GM21423 (cell line): ENCODE results near the gene AKR1C1.
"Not testable (repeated sequence)": the region's sequence is repeated elsewhere in the genome, so short reads cannot be mapped to it uniquely, and the experiment has no call there.

Source experiments
- ATAC-seq: cut with Tn5 transposase; IDR thresholded peaks from one replicate; pipeline ENCODE4 v1.9.1; 2021; ENCODE audit warnings: mild to moderate bottlenecking, moderate library complexity; ENCODE audit not compliant: unreplicated experiment

Gene AKR1C1

DNA sequence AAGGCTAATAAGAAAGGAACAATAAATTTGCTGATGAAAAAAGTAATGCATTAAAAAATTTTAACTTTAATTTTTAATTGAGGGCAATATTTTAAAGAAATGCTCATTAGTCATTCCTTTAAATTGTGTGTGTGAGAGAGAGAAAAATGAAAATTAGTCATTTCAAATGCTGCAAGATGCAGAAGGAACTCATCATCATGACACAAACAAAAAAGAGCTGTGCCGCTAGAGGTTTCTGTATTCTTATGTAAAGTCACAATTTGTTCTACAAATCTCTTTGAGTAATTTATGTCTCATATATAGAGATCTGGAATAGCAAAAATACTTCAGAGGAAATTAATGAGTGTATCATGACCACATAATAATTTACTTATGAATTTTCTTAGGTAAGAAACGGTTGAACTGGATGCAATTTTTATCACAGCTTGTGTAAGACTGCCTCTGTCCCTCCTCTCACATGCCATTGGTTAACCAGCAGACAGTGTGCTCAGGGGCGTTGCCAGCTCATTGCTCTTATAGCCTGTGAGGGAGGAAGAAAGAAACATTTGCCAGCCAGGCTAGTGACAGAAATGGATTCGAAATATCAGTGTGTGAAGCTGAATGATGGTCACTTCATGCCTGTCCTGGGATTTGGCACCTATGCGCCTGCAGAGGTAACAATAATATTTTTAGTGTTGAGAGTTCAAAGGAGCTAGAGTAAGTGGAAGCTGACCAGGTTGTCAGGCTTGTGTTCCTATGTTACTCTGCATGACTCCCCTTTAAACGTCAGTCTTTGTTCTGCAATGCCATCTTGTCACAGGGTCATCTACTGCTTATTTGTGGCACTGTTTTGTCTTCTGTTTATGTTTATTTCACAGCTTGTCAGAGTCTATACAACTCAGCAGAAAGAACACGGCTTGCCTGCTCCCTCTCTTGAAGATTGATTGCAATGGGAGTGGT, at the start of gene AKR1C1:
TSS of gene AKR1C1 (plus strand) at position 540 of the 939 bp plus-strand sequence. CDS start at position 570, 30 bp downstream.
- not testable (repeated sequence) for ATAC-seq

DNA sequence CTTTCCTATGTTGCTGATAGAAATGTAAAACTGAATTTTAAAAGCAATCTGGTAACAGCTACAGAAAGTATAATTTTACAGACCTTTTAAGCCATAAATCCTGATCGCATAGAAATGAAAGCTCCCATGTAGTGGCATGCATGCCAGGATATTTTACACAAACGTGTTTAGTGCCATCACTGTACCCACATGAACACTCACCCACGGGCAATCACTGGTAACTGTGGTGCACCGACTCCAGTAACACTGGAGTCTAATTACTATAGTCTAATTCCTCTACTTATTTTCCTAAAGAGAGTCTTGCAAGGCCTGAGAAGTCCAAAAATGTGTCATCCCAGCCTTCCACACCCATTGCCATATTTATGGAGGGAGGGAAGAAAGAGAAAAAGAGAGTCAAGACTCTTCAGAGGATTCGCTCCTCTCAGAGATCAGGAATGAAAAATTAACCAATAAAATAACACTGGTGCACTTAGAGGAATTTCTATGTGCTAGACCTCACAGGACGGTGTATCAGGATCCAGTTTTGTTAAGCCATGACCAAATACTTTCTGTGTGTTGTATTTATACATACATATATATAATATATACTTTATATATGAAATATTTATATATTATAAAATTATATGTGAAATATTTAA, 48.9 kb upstream of the AKR1C1 start:
- no peak for ATAC-seq

DNA sequence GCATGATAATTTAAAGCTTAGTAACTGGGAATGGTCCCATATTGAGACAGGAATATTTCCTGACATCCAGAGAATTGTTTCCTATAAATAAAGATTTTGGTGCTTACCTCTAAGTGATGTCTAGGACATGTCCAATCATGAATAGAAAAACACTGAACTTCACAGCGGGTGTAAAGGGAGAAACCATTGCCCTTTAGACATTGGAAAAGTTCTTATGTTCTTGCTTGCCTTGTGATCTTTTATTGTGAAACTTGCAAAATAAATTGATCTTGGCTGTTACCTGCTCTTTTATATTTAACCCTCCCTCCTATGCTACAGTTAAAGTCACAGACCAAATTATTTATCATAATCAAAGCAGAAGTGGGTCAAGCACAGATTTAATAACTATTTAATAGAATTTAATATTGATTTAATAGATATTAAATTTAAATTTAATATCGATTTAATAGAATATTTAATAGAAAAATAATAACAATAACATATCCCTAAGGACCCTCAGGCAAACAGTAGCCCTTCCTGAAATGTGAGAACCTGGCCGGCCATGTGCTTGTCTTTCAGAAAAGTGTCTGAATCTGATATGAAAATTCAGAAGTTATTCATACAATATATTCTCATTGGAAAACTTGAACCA, 47.0 kb upstream of the AKR1C1 start:
- no peak for ATAC-seq

DNA sequence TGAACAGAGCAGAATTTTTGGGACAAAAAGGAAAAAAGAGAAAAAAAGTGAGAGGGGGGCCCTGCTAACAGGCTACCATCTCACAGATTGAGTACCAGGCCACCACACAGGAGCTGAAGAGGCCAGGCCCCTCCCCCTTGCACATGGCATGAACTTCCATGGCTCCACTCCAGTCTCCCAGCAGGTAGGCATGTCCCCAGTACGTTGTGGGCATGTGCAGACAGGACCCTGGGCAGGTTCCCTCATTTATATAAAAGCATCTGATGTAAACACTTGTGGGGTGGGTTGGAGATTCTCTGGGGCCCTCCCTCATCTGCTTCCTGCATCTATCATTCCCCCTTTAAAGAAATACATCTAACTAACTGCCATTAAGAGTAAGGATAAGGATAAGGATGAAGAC, 45.0 kb upstream of the AKR1C1 start:
- ATAC-seq, result no peak

DNA sequence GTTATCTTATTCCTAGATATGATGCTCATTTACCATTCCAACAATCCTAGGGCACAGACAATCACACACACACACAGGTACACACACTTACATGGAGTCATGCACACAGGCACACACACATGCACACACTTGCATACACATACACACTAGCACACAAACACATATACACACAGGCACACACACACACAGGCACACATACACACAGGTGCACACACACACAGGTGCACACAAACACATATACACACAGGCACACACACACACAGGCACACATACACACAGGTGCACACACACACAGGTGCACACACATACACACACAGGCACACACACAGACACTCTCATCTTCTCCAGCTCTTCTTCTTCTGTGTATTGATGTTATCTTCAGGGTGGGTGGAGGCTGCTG, 38.7 kb upstream of the AKR1C1 start:
- not testable (repeated sequence) for ATAC-seq

DNA sequence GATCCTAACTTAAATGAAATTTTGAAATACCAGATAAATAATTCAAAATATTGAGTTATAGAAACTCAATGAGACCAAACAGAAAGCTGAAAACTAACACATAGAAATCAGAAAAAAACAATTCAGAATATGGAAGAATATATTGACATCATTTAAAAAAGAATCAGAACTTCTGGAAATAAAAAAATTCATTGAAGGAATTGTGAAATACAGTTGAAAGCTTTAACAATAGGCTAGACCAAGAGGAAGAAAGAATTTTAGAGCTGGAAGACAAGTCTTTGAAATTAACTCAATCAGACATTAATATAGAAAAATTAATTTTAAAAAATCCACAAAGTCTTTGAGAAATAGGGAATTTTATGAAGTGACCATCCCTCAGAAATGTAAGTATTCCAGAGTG, 36.8 kb upstream of the AKR1C1 start:
- ATAC-seq, result no peak

DNA sequence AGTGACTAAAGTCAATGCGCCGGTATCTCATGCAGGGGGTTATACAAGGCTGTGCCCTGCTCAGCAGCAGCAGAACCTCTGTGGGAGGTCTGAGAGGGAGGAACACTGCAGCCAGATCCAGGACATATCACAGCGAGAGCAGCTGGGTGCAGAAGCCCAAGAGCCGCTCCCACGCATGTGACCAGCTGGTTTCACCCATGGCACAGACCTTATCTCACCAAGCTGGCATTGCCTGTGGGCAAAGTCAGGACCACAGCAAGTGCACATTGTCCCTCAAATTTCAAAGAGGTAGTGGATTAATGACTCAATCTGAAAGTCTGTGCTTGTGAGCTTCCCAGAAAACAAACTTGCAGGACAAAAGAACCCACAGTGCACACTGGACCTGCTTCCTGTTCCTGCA, 31.6 kb upstream of the AKR1C1 start:
- no peak for ATAC-seq

DNA sequence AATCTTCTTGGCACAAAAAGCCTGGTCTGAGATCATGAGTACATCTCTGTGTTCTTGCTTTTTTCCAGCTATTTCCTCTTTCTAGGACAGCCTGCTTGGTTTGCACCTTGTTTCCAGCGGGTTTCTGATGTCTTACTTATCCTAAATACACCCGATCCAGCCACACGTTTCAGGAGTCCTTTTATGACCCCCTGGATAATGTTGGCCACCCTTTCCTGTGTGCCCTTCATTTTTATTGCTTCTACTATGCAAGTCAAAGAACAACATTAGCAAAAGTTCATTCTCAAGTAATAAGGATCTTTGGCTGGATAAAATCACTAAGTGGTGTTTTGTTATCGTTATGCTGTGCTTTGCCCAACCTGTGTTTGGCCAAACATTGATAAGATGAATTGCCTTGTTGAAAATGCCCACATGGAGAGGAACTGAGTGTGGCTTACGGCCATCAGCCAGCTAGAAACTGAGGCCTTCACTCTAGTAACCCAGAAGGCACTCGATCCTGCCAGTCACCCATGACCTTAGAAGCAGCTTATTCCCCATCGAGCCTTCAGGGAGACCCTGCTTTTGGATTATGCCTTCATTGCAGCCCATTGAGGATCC, 28.7 kb upstream of the AKR1C1 start:
- ATAC-seq, result no peak

DNA sequence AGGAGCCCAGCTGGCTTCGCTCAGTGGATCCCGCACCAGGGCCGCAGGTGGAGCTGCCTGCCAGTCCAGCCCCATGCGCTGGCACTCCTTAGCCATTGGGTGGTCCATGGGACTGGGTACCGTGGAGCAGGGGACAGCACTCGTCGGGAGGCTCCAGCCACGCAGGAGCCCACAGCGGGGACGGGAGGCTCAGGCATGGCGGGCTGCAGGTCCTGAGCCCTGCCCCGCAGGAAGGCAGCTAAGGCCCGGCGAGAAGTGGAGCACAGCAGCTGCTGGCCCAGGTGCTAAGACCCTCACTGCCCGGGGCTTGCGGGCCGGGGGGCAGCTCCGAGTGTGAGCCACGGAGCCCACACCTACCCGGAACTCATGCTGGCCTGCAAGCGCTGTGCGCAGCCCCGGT, 25.9 kb upstream of the AKR1C1 start:
- no peak for ATAC-seq

DNA sequence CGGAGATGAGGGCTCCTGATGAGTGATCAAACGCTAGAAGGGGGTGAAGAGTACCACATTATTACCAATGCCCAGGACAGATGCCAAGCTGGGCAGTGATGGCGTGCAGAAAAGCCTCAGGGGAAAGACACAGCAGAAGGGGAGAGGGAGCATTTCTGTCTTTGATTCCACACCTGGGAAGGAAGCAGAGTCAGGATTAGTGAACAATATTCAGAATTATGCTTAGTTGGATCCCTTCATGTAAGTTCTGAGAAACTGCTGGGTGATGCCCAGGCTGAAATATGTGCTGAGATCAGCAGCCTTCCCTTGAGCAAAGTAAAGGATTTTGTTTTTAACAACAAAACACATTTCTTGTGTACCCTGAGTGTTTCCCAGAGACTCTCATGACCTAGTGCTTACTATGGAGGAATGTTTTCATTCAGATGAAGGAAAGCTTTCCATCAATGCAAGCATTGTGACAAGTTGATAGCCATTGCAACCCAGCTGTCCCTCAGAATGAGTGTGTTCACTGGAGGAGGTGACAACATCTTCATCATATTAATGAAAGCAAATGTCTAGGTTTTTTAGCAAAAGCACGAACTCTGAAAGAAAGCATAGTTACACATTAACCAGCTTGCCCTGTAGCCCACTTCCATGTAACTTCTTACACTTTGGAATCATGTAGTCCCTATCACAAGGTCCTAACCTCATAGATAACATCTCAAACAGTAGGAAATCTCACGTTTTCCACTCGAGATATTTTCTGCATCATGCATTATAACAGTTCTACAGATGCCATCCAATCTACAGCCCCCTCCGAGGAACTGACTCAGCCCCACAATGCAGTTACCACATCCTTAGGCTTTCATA, 23.8 kb upstream of the AKR1C1 start:
- no peak for ATAC-seq

DNA sequence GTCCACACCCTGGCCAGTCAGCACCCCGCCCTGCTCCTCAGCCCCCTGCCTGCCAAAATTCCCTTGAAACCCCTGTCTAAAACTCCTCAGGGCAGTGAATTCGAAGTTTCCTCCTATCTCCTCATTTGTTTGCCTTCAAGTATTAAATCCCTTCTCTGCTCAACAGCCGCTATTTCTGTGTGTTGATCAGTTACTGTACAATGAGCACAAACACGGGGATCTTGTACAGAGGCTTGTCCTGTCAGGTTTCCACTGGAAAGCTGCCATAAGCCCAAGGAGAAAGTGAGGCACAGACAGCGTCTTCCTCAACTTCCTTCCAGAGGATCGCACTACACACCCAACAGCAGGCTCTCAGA, 23.2 kb upstream of the AKR1C1 start:
- not testable (repeated sequence) for ATAC-seq

DNA sequence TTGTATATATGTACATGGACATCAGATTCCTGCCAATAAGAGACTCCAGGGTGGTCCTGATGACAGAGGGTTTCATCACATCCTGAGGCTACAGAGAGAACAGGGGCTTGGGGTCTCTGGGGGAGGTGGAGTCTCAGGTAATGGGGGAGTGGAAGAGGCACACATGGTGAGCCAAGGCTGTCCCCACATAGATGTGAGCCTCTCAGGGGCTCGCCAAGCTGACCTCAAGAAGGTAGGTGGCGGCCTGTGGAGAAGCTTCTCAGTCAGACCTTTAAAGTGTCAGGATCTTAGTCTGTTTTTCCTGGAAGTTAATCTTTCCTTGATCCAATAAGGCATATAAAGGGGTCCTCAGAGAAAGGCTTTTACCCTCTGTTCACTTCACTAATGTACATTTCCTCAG, 22.3 kb upstream of the AKR1C1 start:
- ATAC-seq, result not testable (repeated sequence)

DNA sequence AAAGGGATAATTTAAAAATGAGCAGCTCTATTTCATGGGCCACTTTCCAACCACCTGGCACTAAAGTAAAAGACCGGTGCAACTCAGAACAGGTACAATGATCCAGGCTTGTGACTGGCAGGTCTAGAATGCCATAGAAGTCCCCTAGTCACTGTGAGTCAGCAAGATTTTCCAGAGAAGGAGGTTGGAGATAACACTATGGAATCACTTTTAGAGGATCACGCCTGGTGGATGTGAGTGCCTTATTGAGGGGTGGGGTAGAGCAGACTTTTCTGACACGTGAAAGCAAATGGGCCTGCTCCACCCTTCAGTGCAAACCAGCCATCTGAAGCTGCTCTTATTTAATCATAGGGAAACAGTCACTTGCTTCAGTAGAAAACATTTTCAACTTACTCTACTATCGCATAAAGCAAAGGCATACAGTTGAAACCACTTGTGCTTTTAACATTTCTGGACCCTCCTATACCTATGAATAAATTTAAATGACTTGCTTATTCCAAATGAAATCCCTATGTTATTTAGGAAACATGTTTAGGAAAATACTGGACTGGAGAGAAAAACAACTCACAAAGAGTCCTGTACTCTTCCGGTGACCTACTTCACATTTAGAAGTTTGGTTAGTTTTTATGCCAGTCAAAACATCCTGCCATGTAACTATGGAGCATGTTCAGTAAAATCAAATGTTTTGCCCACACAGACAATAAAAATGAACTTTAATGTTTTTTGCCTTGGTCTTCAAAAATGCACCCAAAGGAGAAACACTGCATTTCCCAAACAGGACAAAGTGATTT, 21.5 kb upstream of the AKR1C1 start:
- no peak for ATAC-seq

DNA sequence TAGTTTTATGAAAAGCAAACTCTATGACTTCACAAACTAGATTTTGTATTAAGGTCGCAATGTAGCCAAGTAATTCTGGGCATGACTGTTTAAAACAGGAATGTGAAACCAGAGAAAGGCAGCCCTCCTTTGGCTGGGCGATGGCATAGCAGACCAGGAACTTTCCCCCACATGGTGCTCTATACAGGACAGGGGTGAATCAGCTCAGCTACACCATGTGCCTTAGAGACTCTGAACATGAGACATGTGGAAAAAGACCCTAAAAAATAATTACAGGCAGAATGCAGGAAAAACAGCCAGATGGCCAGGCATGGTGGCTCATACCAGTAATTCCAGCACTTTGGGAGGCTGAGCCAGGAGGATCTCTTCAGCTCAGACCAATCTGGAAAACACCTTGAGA, 20.3 kb upstream of the AKR1C1 start:
- ATAC-seq, result not testable (repeated sequence)

DNA sequence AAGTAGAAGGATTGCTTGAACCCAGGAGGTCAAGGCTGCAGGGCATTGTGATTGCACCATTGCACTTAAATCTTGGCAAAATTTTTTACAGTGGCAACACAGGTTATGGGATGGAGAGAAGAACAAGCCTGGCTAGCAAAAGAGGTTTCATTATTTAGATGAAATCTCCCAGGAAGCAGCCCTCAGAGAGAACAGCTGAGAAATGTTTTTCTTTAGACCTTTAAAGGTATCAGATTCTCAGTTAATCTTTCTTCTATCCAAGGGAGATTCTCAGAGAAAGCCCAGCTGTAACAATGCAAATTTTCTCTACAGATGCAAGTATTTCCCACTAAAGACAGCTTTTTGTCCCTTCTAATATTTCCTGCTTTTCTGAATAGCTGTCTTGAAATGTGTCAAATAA, 19.8 kb upstream of the AKR1C1 start:
- not testable (repeated sequence) for ATAC-seq

DNA sequence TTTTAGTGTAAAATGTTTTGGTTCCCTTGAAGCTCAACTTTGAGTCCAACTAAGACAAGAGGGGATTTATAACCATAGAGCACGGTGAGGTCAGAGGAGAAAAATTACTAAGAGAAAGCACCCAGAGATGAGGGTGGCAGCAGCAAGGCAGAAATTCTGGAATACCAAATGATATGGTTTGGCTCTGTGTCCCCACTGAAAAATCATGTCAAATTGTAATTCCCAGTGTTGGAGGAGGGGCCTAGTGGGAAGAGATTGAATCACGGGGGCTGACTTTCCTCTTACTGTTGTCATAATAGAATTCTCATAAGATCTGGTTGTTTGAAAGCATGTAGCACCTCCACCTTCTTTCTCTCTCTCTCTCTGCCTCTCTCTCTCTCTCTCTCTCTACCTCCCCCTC, 19.4 kb upstream of the AKR1C1 start:
- ATAC-seq, result no peak

DNA sequence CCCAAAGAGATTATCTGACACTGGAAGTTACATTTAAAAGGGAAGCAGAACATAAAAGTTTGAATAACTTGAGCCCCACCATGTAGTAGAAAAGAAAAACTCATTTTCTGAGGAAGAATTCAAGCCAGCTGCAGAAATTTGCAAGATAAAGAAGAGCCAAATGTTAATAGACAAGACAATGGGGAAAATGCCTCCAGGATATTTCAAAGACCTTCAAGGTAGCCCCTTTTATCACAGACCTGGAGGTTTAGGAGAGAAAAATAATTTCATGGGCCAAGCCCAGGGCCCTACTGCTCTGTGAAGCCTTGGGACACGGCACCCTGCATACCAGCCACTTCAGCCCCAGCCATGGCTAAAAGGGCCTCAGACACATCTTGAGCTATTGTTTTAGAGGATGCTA, 18.4 kb upstream of the AKR1C1 start:
- no peak for ATAC-seq

DNA sequence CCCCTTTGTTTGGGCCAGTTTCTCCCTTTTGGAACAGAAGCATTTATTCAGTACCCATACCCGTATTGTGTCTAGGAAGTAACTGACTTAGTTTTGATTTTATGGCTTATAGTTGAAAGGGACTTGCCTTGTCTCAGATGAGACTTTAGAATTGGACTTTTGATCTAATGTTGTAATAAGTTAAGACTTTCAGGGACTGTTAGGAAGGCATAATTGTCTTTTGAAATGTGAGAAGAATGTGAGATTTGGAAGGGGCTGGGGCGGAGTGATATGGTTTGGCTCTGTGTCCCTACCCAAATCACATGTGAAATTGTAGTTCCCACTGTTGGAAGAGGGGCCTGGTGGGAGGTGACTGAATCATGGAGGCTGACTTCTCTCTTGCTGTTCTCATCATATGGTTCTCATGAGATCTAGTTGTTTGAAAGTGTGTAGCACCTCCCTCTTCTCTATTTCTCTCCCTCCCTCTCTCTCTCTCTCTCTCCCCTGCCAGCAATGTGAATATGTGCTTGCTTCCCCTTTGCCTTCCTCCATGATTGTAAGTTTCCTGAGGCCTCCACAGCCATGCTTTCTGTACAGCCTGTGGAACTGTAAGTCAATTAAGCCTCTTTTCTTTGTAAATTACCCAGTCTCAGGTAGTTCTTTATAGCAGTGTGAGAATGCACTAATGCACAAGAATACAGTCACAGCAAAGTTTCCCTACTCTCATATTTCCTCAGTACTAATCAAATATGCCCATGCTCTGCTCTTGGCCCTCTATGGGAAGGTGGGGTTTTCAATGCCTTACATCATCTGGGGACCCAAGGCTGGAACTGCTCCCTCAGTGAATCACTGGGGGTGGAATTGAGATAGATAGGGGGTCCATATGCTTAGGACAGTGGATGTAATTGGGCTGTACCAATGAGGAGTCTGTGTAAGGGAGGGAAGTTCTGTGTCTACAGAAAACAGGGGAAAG, 17.2 kb upstream of the AKR1C1 start:
- ATAC-seq, result no peak
